D721Med (cell line): Measurements from ENCODE around the gene EEFSEC.

Experiments
- DNase-seq: peaks from one replicate; pipeline ENCODE4 v3.0.0; 2011; ENCODE audit warnings: low spot score; ENCODE audit not compliant: insufficient read length
- FAIRE-seq: peaks from 2 replicates; lab custom pipeline; 2011; peaks lifted over from hg19 to GRCh38; lab: Jason Lieb, UNC
- TF ChIP-seq, protein P1 (sequence below): IDR thresholded peaks from 2 replicates; pipeline ENCODE4 v1.5.1; 2012; ENCODE audit warnings: mild to moderate bottlenecking, control low read depth; ENCODE audit not compliant: insufficient read depth; ENCODE audit errors: missing control alignments

EEFSEC gene

GRCh38 chr3:128226795-128227395, 73.6 kb downstream of the EEFSEC start:
- TF ChIP-seq, protein P1, sequence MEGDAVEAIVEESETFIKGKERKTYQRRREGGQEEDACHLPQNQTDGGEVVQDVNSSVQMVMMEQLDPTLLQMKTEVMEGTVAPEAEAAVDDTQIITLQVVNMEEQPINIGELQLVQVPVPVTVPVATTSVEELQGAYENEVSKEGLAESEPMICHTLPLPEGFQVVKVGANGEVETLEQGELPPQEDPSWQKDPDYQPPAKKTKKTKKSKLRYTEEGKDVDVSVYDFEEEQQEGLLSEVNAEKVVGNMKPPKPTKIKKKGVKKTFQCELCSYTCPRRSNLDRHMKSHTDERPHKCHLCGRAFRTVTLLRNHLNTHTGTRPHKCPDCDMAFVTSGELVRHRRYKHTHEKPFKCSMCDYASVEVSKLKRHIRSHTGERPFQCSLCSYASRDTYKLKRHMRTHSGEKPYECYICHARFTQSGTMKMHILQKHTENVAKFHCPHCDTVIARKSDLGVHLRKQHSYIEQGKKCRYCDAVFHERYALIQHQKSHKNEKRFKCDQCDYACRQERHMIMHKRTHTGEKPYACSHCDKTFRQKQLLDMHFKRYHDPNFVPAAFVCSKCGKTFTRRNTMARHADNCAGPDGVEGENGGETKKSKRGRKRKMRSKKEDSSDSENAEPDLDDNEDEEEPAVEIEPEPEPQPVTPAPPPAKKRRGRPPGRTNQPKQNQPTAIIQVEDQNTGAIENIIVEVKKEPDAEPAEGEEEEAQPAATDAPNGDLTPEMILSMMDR: peak; percentile 45
- no peak for DNase-seq
- FAIRE-seq: no peak

DNA sequence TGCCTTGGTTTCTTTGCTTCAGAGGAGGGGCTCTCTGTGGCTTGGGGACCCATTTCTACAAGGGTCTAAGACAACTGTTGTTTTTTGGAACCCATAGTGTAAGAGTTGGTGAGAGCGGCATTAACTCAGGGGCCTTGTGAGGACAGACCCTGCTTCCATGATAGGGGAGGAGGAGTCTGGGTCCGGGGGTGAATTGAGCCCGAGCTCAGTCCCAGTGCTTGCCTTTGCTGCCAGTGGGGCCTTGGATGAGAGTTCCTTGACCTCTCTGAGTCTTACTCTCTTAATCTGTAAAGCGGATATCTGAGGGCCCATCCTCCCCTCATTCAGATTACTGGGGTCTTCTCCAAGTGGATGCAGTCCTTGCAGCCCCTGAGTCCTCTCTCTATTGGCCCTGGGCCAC, 74.2 kb downstream of the EEFSEC start:
- no peak for FAIRE-seq

DNA sequence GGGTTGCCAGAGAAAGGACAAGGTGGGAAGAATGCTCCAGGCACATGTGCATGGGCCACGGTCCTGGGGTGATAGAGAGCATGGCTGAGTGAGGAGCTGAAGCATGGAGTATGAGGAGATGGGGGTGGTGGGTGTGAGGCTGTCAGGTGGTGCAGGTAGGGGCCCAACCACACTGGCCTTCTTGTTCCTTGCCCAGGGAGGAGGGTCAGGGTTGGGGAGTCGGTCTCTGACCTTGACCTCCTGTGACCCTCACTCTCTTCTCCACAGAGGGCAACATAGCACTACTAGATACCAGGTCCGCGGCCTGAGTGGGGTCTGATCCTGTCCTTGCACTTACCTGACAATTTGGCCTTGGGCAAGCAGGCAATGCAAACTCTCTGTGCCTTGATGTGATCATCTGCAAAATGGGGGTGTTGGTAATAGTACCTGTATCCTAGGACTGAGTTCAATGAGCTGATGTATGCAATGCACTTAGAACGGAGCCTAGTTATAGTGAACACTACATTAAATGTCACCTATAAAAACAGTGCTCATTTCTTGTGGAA, 75.2 kb downstream of the EEFSEC start:
- DNase-seq (no peak), FAIRE-seq (no peak)
- TF ChIP-seq, protein P1: no peak

More for the DNA sequence above, 74.2 kb downstream of the EEFSEC start:
- DNase-seq: no peak
- TF ChIP-seq, protein P1: no peak

GRCh38 chr3:128229106-128229857, 76.0 kb downstream of the EEFSEC start:
- TF ChIP-seq, protein P1: no peak
- DNase-seq: no peak
- FAIRE-seq: no peak

GRCh38 chr3:128231606-128232005, 78.3 kb downstream of the EEFSEC start:
- DNase-seq (no peak), FAIRE-seq (no peak)
- TF ChIP-seq, protein P1: no peak

GRCh38 chr3:128232376-128233178, 79.3 kb downstream of the EEFSEC start:
- DNase-seq: no peak
- TF ChIP-seq, protein P1: no peak
- FAIRE-seq: no peak
